Common myeloid progenitor, CD34-positive (primary cell): ENCODE measurements around the gene GALNT2.

Experiments
- CTCF ChIA-PET: fragments of 350-600 bp; sonication (Branson Sonifier 250); formaldehyde crosslinking; loops from one replicate; lab custom pipeline; 2021; ENCODE audit warnings: antibody characterized with exemption; lab: Charles Lee
- POLR2A ChIA-PET: fragments of 350-600 bp; sonication (Branson Sonifier 250); formaldehyde crosslinking; loops from one replicate; lab custom pipeline; 2021; ENCODE audit warnings: antibody characterized with exemption; lab: Charles Lee
- DNase-seq, 3 donors: peaks; one replicate each; pipeline versions ENCODE4 v3.0.0 to v3.0.0-alpha.2; 2013
- H3K27ac ChIP-seq, 2 experiments: 1 replicate in 1 of 2; 2 replicates in 1 of 2; pipeline ENCODE4 v1.7.0; 2013; ENCODE audit warnings: inconsistent platforms in 2 of 2, low read length in 2 of 2, mild to moderate bottlenecking in 2 of 2, low read depth in 1 of 2, moderate library complexity in 1 of 2; ENCODE audit not compliant: severe bottlenecking in 2 of 2, insufficient read depth in 1 of 2, poor library complexity in 1 of 2
- H3K27me3 ChIP-seq, 5 experiments: replicated peaks in 2 of 5; 1 replicate in 3 of 5; 2 replicates in 2 of 5; pipeline versions ENCODE4 v1.6.1 to v1.7.0; 2013; ENCODE audit warnings: low read length in 4 of 5, mild to moderate bottlenecking in 2 of 5, moderate library complexity in 2 of 5, inconsistent platforms in 1 of 5; ENCODE audit not compliant: insufficient read depth in 5 of 5, control insufficient read depth in 4 of 5
- H3K36me3 ChIP-seq, 4 experiments: 1 replicate in 2 of 4; 2 replicates in 2 of 4; pipeline versions ENCODE4 v1.6.1 to v1.7.0; 2013; ENCODE audit warnings: low read length in 3 of 4, control low read depth in 1 of 4, mild to moderate bottlenecking in 1 of 4; ENCODE audit not compliant: control insufficient read depth in 4 of 4, insufficient read depth in 4 of 4
- H3K4me1 ChIP-seq, 4 experiments: 1 replicate in 3 of 4; 2 replicates in 1 of 4; pipeline versions ENCODE4 v1.6.1 to v1.7.1; 2013; ENCODE audit warnings: low read length in 3 of 4, mild to moderate bottlenecking in 3 of 4, control low read depth in 1 of 4, inconsistent platforms in 1 of 4, moderate library complexity in 1 of 4; ENCODE audit not compliant: control insufficient read depth in 4 of 4, insufficient read depth in 4 of 4; ENCODE audit errors: control extremely low read depth in 1 of 4
- H3K4me3 ChIP-seq, 7 experiments: 1 replicate in 4 of 7; 2 replicates in 3 of 7; pipeline versions ENCODE4 v1.5.1 to v1.7.0; 2013; ENCODE audit warnings: mild to moderate bottlenecking in 7 of 7, low read length in 6 of 7, moderate library complexity in 6 of 7, inconsistent platforms in 2 of 7, low read depth in 2 of 7, control low read depth in 1 of 7; ENCODE audit not compliant: insufficient read depth in 4 of 7, control insufficient read depth in 1 of 7; ENCODE audit errors: extremely low read depth in 1 of 7
- H3K9me3 ChIP-seq, 5 experiments: 1 replicate in 4 of 5; 2 replicates in 1 of 5; pipeline versions ENCODE4 v1.6.1 to v1.7.1; 2013; ENCODE audit warnings: low read length in 4 of 5, mild to moderate bottlenecking in 2 of 5, inconsistent platforms in 1 of 5, low read depth in 1 of 5, moderate library complexity in 1 of 5; ENCODE audit not compliant: control insufficient read depth in 4 of 5, insufficient read depth in 2 of 5; ENCODE audit errors: control extremely low read depth in 1 of 5
- WGBS: methylation state at CpG from one replicate; pipeline ENCODE4 v1.1.5; 2013; ENCODE audit not compliant: insufficient coverage; 5-methylcytosine and 5-hydroxymethylcytosine counted together

The GALNT2 gene

GRCh38 chr1:230138561-230139239 is 71.7 kb downstream of the GALNT2 start:
- no peak overlapping the region for H3K27ac ChIP-seq
- ChIA-PET CTCF (interaction anchor here (1.4 kb wide), 1 partner anchor 19 kb away, joined by 3 read pairs; no protein-coding TSS in a partner anchor), POLR2A (no interaction called here)
- DNase-seq = no peak
- WGBS = 91% methylated on average over 6 of the region's 7 CpGs
- peaks cover 0 to 5% (median 0%) of the 10 kb centered on the region in 4 experiments for H3K36me3 ChIP-seq
- H3K4me3 ChIP-seq = no peak overlapping the region
- H3K27me3 ChIP-seq = no peaks in the 10 kb centered on the region
- H3K4me1 ChIP-seq = peaks cover 2 to 28% (median 19%) of the 10 kb centered on the region in 4 experiments
- H3K9me3 ChIP-seq = no peaks in the 10 kb centered on the region

DNA sequence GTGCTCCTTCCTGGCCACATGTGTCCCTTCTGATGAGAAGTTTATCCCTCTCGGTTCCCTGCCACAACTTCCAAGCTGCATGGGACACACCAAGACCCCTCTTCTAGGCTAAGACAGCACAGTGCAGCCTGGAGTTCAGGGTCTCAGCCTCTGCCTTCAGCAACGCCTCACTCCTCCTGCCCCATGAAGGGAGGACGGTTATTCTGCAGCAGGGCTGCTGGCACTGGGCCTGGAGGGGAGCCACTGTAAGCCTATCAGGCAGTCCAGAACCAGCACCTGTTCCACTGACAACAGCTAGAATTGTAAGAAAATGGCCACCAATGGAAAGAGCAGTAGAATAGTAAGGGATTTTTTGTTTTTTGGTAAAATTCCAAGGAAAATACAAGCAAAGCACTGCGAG is 72.3 kb downstream of the GALNT2 start:
- H3K36me3 ChIP-seq = peaks cover 0 to 5% (median 0%) of the 10 kb centered on the region in 4 experiments
- no peak overlapping the region for H3K27ac ChIP-seq
- WGBS = 100% methylated on average over 3 of the region's 4 CpGs
- ChIA-PET CTCF (interaction anchor here (1.4 to 2.0 kb wide), 2 partner anchors 19 to 27 kb away, joined by 3 to 5 read pairs; no protein-coding TSS in a partner anchor), POLR2A (no interaction called here)
- H3K4me1 ChIP-seq = peaks cover 4 to 34% (median 25%) of the 10 kb centered on the region in 4 experiments
- no peak overlapping the region for H3K4me3 ChIP-seq
- H3K27me3 ChIP-seq = no peaks in the 10 kb centered on the region
- no peak for DNase-seq
- no peaks in the 10 kb centered on the region for H3K9me3 ChIP-seq

DNA sequence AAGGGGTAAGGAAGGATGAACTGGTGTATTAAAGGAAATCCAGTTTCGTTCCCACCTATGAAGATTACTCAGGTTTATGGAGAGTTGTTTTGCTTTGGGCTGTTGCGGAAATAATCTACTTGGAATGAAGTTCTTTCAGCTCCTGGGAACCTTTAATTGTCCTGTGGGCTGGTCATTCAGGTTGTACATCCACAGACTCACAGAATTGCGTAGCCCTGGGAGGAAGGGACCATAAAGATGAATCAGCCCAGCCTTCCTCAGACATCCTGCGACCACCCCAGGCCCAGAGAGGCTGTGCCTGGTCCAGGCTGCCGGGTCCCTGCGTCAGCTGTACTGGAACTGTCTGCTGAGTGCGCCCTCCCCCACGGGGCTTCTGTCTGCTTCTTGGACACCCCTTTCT is 72.7 kb downstream of the GALNT2 start:
- Histone ChIP-seq H3K9me3 (no peaks in the 10 kb centered on the region), H3K36me3 (peaks cover 0 to 2% (median 0%) of the 10 kb centered on the region in 4 experiments), H3K4me3 (no peak overlapping the region), H3K27me3 (no peaks in the 10 kb centered on the region), H3K4me1 (peaks cover 6 to 38% (median 29%) of the 10 kb centered on the region in 4 experiments), H3K27ac (no peak overlapping the region)
- WGBS = 100% methylated on average over 2 of the region's 8 CpGs
- ChIA-PET POLR2A (no interaction called here), CTCF (interaction anchor here (1.3 to 2.0 kb wide), 3 partner anchors 11 to 27 kb away, joined by 3 to 5 read pairs (median 4); no protein-coding TSS in a partner anchor)
- no peak for DNase-seq

DNA sequence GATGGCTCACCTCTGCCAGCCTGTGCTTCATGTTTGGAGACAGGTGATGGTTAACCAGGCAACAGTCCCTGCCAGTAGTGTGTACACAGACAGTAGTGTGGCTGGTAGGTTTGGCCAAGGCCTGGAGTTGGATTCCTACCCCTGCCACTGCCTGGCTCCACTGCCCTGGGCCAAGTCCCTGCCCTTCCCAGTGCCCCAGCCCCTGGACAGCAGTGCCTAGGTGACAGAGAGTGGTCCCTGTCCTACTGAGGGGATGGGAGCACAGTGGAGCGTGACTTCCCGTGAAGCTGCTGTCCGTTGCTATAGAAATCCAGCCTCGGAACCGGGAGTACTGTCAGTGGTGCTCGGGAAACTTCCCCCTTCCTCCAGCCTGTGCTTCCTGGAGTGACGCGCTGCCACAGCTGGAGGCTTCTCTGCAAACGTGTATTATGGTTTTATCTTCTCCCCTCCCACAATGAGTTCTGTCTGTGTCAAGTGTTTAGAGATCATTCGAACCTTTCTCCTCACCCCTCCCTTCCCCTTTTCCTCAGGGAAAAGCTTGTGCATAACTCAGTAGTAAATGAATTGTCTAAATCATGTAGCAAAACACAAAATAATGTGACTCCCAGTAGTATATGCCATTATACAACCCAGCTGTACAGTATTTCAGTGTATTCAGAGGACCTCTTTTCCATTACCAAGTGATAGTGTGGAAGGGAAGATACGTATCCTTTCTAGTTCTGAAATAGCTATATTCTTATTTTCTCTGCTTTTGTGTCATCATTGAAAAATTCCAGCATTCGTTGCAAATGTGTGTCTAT is 73.4 kb downstream of the GALNT2 start:
- CTCF ChIA-PET = interaction anchor here (1.3 to 2.0 kb wide), 3 partner anchors 12 to 26 kb away, joined by 3 to 5 read pairs (median 4); no protein-coding TSS in a partner anchor
- 92% methylated on average over 8 of the region's 12 CpGs for WGBS
- DNase-seq = no peak
- no peaks in the 10 kb centered on the region for H3K9me3 ChIP-seq
- peaks cover 0 to 2% (median 0%) of the 10 kb centered on the region in 4 experiments for H3K36me3 ChIP-seq
- no peak overlapping the region for H3K27ac ChIP-seq
- H3K4me3 ChIP-seq = no peak overlapping the region
- peaks cover 9 to 45% (median 35%) of the 10 kb centered on the region in 4 experiments for H3K4me1 ChIP-seq
- POLR2A ChIA-PET = no interaction called here
- H3K27me3 ChIP-seq = no peaks in the 10 kb centered on the region

- Histone ChIP-seq H3K4me1 (peaks cover 9 to 52% (median 42%) of the 10 kb centered on the region in 4 experiments), H3K27ac (no peak overlapping the region), H3K27me3 (no peaks in the 10 kb centered on the region), H3K36me3 (peaks cover 0 to 2% (median 0%) of the 10 kb centered on the region in 4 experiments), H3K9me3 (no peaks in the 10 kb centered on the region), H3K4me3 (no peak overlapping the region)
- POLR2A ChIA-PET = no interaction called here
- 100% methylated on average over 5 of the region's 8 CpGs for WGBS
- CTCF ChIA-PET = interaction anchor here (1.3 to 2.0 kb wide), 2 partner anchors 12 to 25 kb away, joined by 4 to 5 read pairs; no protein-coding TSS in a partner anchor
- DNase-seq = no peak
Observed at GRCh38 chr1:230141021-230141648, 74.1 kb downstream of the GALNT2 start.

DNA sequence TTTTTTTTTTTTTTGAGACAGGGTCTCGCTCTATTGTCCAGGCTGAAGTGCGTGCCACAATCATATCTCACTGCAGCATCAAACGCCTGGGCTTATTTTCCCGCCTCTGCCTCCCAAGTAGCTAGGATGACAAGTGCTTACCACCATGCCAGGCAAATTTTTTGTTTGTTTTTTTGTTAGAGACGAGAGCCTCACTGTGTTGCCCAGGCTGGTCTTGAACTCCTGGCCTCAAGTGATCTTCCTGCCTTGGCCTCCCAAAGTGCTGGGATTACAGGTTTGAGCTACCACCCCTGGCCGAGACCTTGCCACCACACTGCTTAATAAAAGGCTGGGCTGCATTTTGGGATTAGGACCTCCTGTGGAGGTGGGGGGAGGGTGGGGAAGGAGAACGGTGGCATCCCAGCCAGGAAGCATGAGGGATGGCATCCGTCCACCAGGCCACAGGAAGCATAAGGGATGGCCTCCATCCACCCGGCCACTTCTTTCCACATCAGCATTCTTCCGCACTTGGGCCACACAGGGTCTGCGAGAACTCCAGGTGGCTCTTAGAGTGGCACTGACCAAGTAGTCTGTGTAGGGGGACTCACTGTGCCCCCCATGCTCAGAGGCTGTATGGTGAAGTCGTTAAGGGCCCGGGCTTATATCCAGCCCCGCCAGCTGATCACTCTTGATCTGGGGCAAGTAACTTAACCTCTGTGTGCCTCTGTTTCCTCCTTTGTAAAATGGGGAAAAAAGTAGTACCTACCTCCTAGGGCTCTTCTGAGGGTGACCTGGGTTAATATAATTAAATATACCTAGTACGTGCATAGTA is 75.0 kb downstream of the GALNT2 start:
- CTCF ChIA-PET = interaction anchor here (1.2 kb wide), 2 partner anchors 9 to 45 kb away, joined by 3 to 4 read pairs; no protein-coding TSS in a partner anchor
- Histone ChIP-seq H3K27ac (peak overlapping the region in 1 of 2 experiments; percentile 25), H3K9me3 (no peaks in the 10 kb centered on the region), H3K4me3 (no peak overlapping the region), H3K4me1 (peaks cover 10 to 61% (median 51%) of the 10 kb centered on the region in 4 experiments), H3K27me3 (no peaks in the 10 kb centered on the region), H3K36me3 (peaks cover 0 to 2% (median 0%) of the 10 kb centered on the region in 4 experiments)
- no peak for DNase-seq
- POLR2A ChIA-PET = no interaction called here
- 93% methylated on average over 7 of the region's 15 CpGs for WGBS
